ENCODE measurements around the gene CCNK.

The CCNK gene

GRCh38 chr14:99523704-99524055 lies 42.5 kb downstream of the CCNK start:
- H3K36me3 ChIP-seq (ENCODE audit: low read length), result no peaks in the 10 kb centered on the region
- no peak overlapping the region for H3K9ac ChIP-seq (ENCODE audit: low read length)
- no peak overlapping the region for H3K27ac ChIP-seq (ENCODE audit: low read depth, low read length)
- H4K20me1 ChIP-seq (ENCODE audit: low read depth, low read length), result no peaks in the 10 kb centered on the region
- no peak for TF ChIP-seq CTCF (IDR thresholded peaks at IDR 0.05; ENCODE audit: insufficient read depth, low read length, poor library complexity, severe bottlenecking)
- no peak for TF ChIP-seq EZH2phosphoT487 (conservative IDR thresholded peaks at IDR 0.05; ENCODE audit: low read length)
- H3K27me3 ChIP-seq (ENCODE audit: low read length), result no peaks in the 10 kb centered on the region
- no peak overlapping the region for H2AFZ ChIP-seq (ENCODE audit: low read depth, low read length, severe bottlenecking)
- no peak overlapping the region for H3K4me3 ChIP-seq (ENCODE audit: insufficient read depth, low read length, poor library complexity, severe bottlenecking)
- no peaks in the 10 kb centered on the region for H3K9me3 ChIP-seq (ENCODE audit: insufficient read depth, low read length)
- H3K79me2 ChIP-seq (ENCODE audit: insufficient read depth, low read length), result no peaks in the 10 kb centered on the region
- H3F3A ChIP-seq (ENCODE audit: insufficient read depth), result no peaks in the 10 kb centered on the region
- no peaks in the 10 kb centered on the region for H3K9me2 ChIP-seq (replicated peaks; ENCODE audit: insufficient read depth, low read length)
- no peak overlapping the region for H3K4me2 ChIP-seq (ENCODE audit: low read depth, low read length, poor library complexity, severe bottlenecking)

- H3K9ac ChIP-seq (ENCODE audit: low read length), result no peak overlapping the region
- H3K4me2 ChIP-seq (ENCODE audit: low read depth, low read length, poor library complexity, severe bottlenecking), result no peak overlapping the region
- no peaks in the 10 kb centered on the region for H3K36me3 ChIP-seq (ENCODE audit: low read length)
- no peaks in the 10 kb centered on the region for H3F3A ChIP-seq (ENCODE audit: insufficient read depth)
- no peaks in the 10 kb centered on the region for H3K9me3 ChIP-seq (ENCODE audit: insufficient read depth, low read length)
- no peaks in the 10 kb centered on the region for H3K79me2 ChIP-seq (ENCODE audit: insufficient read depth, low read length)
- H4K20me1 ChIP-seq (ENCODE audit: low read depth, low read length), result no peaks in the 10 kb centered on the region
- no peak overlapping the region for H3K27ac ChIP-seq (ENCODE audit: low read depth, low read length)
- no peak overlapping the region for H3K4me3 ChIP-seq (ENCODE audit: insufficient read depth, low read length, poor library complexity, severe bottlenecking)
- no peaks in the 10 kb centered on the region for H3K9me2 ChIP-seq (replicated peaks; ENCODE audit: insufficient read depth, low read length)
- no peak for TF ChIP-seq EZH2phosphoT487 (conservative IDR thresholded peaks at IDR 0.05; ENCODE audit: low read length)
- no peak for TF ChIP-seq CTCF (IDR thresholded peaks at IDR 0.05; ENCODE audit: insufficient read depth, low read length, poor library complexity, severe bottlenecking)
- no peaks in the 10 kb centered on the region for H3K27me3 ChIP-seq (ENCODE audit: low read length)
- no peak overlapping the region for H2AFZ ChIP-seq (ENCODE audit: low read depth, low read length, severe bottlenecking)
These were observed 43.0 kb downstream of the CCNK start for GRCh38 chr14:99524091-99524661.

GRCh38 chr14:99524804-99525698 lies 43.8 kb downstream of the CCNK start:
- no peak overlapping the region for H3K27ac ChIP-seq (ENCODE audit: low read depth, low read length)
- no peaks in the 10 kb centered on the region for H4K20me1 ChIP-seq (ENCODE audit: low read depth, low read length)
- no peaks in the 10 kb centered on the region for H3K9me3 ChIP-seq (ENCODE audit: insufficient read depth, low read length)
- H2AFZ ChIP-seq (ENCODE audit: low read depth, low read length, severe bottlenecking), result no peak overlapping the region
- no peak overlapping the region for H3K4me2 ChIP-seq (ENCODE audit: low read depth, low read length, poor library complexity, severe bottlenecking)
- no peaks in the 10 kb centered on the region for H3K79me2 ChIP-seq (ENCODE audit: insufficient read depth, low read length)
- no peak overlapping the region for H3K9ac ChIP-seq (ENCODE audit: low read length)
- H3K4me3 ChIP-seq (ENCODE audit: insufficient read depth, low read length, poor library complexity, severe bottlenecking), result no peak overlapping the region
- H3F3A ChIP-seq (ENCODE audit: insufficient read depth), result no peaks in the 10 kb centered on the region
- H3K9me2 ChIP-seq (replicated peaks; ENCODE audit: insufficient read depth, low read length), result no peaks in the 10 kb centered on the region
- TF ChIP-seq EZH2phosphoT487 (conservative IDR thresholded peaks at IDR 0.05; ENCODE audit: low read length) (no peak), CTCF (IDR thresholded peaks at IDR 0.05; ENCODE audit: insufficient read depth, low read length, poor library complexity, severe bottlenecking) (no peak)
- H3K27me3 ChIP-seq (ENCODE audit: low read length), result no peaks in the 10 kb centered on the region
- H3K36me3 ChIP-seq (ENCODE audit: low read length), result no peaks in the 10 kb centered on the region

Measured in SU-DHL-6 (cell line).